NCI-H1105 (cell line): ENCODE measurements around the gene SFTA2.
"Not testable (repeated sequence)": the region's sequence is repeated elsewhere in the genome, so short reads cannot be mapped to it uniquely, and the experiment has no call there.

Experiments used
- DNase-seq: peaks from one replicate; lab custom pipeline; 2025; lab: John Stamatoyannopoulos, UW

The SFTA2 gene

DNA sequence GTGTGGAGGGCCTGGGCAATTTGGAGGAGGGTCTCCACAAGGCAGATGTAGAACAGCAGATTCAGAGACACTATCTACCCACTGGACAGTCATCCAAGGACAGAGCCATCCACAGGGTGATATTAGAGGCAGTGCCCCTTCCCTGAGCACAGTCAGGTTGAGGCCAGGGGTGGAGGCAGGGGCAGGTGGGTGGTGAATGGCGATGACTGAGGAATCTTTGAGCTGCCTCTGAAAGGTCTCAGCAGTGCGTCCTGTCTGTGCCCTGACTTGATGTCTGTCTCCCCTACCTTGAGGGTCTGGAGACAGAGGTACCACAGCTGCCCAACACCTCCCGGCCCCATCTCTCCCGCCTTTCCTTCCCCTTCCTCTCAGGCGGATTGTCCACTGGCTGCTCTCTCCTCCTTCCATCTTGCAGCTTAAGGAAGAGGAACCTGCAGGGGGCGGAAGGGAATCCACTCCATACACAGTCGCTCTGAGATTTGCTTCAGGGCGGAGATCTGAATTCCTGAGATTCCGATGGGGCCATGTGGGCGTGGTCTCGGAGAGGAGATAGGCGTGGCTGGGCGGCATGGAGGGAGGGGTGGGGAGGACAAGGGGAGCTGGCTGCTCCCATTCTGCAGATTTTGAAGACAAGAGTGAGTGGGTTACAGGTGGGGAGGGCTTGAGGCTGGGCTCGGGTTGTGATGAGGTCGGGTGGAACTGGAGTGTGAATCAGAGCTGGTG lies 10.5 kb upstream of the SFTA2 start:
- no peak for DNase-seq

DNA sequence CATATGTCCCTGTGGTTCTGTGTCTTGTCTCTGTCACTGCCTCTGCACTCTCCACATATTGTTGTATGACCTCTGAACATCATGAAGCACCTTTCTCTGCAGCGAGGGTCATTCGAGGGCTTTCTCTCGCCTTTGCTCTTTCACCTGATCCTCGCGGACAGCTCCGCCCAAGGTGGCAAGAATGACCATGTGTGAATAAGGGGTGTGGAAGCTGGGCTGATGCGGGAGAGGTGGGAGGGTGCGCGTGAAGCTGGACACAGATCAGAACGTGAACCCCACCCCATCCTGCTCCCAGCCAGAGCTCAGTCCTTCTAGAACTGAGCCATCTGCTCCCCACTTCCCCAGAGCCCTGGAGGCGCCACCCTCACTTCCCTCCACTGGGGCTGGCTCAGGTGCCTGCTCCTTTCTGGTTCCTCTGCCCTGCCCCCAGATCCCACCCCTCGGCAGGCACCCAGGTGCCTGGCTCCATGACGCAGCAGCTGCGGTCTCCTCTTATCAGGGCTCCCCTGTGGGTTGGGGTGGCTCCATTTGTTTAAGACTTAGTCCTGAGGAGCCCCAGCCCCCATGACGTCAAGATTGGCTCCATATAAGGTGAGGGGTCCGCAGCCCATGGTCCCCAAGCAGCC lies 8.5 kb upstream of the SFTA2 start, which contains the start of gene MUCL3:
TSS of gene MUCL3 (plus strand) at position 613 of the 626 bp plus-strand sequence. CDS start 27 bp downstream, outside the sequence.
- DNase-seq = no peak

DNA sequence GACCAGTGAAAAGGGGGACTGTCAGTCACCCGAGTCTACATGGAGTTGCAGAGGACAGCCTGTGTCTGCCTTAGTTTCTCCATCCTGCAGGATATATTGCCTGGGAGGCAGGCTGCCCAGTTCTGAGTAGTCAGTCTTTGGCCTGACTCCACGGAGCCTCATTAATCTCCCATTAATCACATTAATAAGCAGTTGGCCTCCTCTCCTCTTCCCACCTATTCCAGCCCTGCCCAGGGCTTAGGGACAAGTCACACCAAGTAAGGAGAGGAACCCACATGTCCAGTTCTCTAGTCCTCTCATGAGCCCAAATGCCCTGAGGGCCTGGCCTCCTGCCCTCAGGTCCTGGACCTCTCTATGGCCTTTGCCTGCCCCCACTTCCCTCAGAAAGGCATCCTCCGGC lies 7.5 kb upstream of the SFTA2 start:
- DNase-seq = no peak

DNA sequence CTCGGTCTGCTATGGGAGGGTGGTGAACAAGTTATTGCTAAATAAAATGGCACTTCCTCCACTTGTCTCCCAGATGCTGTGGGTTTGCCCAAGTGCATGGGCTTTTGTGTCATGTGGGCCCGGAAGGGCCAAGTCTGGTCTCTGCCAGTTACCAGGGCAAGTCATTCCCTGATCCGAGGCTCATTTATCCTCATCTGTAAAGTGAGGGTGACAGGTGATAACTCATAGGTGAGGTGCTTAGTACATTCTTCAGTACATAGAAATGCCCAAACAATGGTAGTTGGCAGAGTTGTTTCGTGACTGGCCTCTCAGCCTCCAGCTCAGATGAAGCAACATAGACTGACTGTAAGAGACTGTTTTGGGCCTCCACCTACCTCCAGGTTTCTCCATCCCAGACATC lies 6.8 kb upstream of the SFTA2 start:
- no peak for DNase-seq

DNA sequence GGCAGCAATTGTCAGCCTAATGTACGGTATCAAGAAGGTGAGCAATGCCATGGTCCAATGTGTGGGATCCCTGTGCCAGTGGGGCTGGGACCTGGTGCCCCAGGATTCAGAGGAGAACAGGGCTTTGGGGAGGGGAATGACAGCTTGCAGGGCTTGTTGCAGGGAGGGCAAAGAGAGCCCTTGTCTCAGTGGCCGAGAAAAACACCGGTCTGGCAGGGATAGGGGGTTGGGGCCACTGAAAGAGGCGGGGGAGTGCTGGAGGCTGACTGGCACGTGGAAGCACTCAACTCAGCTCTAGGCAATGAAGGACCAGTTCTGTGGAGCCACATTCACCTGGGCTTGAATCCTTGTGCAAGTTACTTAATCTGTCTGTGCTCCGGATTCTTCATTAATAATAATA lies 5.3 kb upstream of the SFTA2 start:
- DNase-seq = no peak

DNA sequence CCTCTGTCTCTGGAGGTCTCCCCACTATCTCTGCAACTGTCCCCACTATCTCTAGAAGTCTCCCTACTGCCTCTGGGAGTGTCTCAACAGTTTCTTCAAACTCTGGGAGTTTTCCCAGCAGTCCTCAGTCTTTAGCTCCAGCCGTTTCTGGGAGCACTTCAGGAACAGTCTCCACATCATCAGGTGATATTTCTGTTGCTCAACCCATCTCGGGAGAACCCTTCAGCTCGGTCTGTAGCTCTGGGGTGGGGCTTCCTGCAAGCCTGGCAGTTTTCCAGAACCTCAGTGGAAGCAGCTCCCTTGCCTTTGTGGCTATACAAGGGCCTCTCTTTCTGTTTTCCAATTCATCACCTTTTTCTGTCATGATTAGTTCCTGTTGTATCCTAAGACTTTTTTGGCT lies 3.0 kb upstream of the SFTA2 start:
- no peak for DNase-seq

DNA sequence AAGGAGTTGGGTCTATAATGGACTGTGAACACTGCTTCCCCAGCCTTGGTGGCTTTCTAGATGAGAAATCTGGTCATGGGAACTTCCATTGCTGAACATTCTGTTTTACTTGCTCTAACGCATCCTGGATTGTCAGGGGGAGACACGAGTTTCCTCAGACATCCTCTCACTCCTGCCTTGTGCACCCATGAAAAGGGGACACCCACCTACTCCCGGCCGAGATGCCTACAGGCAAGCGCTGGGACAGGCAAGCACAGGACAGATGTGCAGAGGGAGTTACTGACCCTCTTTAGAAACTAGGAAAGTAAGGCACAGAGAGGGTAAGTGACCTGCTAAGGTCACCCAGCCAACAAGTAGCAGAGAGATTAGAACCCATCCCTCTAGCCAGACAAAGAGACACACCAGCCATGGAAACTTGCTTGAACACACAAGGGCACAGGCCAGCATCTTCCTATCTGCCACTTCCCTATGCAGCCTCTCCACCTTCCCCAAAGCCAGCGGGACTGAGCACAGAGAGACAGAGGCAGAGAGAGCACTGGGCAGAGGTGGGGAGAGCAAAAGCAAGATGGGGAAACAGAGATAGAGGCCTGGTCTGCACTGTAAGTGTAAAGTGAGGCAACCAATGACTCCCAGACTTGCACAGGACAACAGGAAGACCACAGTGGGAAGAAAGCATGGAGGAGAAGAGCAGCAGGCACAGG lies 845 bp upstream of the SFTA2 start:
- DNase-seq = no peak

DNA sequence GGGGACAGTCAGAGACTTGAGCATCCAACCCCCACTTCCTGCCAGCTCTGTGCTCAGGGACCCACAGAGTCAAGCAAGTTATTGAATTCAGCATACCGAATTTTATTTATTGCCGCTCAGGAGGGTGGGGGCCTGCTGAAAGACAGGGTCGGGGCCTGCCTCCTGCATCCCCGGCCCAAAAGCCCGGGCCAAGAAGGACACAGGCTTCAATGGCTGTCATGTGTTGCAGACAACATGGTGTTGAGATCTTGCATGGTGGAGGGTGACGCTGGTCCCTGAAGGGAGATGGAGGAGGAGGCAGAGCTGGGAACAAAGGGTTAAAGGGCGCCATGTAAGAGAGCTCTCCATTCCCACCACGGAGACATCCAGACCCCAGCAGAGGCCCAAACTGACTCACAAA lies 698 bp downstream of the SFTA2 start:
- no peak for DNase-seq

DNA sequence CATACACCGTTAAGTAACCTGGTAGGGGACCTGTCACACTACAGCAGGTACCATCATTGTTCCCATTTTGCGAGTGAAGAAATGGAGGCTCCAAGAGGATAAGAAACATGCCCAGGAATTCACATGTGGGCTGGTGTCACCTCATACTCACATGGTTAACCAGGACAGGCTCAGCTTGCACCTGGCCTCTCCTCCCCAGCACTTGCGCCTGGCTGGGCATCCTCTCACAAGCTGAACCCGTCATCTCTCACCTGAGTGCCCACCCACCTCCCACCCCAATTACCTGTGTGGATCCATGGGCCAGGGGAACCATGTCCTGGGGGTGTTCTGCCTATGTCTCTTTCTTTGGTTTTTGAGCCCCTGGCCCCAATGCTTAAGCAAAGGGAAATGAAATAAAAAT lies 1.5 kb downstream of the SFTA2 start:
- no peak for DNase-seq

DNA sequence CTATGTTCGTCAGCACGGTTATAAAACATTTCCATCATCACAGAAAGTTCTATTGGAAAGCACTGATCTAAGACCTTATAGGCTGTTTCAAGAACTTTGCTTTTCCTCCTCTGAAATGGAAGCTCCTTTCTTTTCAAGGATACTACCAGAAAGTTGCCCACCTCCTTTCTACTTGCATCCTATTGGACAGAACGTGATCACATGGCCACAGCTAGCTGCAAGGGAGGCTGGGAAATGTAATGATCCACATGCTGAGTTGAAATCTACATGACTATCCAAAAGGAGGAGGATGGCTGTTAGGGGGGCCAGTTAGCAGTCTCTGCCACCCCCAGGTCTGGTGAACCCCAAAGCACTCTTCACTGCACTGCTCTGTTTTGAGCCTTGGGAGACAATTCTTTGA lies 3.3 kb downstream of the SFTA2 start:
- DNase-seq = no peak

DNA sequence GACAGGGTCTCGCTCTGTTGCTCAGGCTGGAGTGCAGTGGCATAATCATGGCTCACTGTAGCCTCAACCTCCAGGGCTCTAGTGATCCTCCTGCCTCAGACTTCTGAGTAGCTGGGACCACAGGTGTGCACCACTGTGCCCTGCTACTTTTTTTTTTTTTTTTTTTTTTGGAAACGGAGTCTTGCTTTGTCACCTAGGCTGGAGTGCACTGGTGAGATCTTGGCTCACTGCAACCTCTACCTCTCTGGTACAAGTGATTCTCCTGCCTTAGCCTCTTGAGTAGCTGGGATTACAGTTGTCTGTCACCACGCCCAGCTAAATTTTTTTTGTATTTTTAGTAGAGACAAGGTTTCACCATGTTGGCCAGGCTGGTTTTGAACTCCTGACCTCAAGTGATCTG lies 4.9 kb downstream of the SFTA2 start:
- DNase-seq = not testable (repeated sequence)

DNA sequence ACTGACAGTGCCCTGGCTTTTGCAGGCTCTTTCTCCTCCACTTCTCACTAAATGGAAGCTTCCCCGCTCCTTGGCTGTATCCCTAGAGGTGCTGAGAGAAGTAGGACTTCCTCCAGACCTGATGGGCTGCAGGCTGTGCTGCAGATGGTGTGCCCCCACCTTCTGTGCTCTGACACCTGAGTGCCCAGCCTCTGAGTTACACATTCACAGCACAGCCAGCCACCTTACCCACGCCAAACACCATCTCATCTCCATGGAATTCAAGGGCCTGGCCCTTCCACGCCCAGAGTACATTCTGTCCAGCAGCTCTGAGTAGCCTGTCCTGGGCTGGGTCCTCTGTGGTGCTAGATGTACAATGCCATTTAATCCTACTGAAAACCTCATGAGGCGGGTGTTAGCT lies 5.3 kb downstream of the SFTA2 start:
- DNase-seq = no peak

DNA sequence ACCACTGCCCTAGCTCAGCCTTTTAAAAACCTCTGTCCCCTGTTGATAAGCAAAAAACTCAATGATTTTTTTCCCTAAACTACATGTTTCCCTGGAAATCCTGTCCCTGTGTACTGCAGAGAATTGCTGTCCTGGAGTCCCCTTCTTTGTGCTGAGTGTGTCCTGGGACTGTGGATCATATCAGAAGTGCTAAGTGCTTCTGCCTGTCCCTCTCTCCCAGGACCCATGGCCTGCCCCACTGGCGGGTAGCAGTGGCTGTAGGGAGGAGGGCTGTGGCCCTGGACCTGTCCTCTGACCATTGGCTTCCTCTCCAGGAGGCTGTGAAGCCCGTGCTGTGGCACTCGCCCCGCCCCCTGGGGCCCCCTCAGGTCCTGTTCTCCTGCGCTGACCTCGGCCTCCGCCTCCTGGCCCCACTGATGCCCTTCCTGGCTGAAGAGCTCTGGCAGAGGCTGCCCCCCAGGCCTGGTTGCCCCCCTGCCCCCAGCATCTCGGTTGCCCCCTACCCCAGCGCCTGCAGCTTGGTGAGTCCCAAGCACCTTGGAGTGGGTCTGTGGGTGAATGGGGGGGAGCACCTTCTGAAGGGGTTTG lies 7.8 kb downstream of the SFTA2 start:
- not testable (repeated sequence) for DNase-seq

DNA sequence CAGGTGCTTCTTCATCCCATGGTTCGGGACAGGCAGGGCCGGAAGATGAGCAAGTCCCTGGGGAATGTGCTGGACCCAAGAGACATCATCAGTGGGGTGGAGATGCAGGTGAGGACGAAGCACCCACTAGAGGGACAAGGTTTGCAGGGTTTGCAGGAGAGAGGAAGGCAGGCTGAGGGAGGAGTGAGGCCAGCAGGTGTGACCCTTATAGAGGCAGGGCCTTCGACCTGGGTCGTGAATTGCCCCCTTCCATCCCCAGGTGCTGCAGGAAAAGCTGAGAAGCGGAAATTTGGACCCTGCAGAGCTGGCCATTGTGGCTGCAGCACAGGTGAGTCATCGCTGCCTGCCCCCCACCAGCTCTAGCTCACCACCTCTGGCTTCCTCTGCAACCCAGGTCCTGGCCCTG lies 9.5 kb downstream of the SFTA2 start:
- DNase-seq = no peak

DNA sequence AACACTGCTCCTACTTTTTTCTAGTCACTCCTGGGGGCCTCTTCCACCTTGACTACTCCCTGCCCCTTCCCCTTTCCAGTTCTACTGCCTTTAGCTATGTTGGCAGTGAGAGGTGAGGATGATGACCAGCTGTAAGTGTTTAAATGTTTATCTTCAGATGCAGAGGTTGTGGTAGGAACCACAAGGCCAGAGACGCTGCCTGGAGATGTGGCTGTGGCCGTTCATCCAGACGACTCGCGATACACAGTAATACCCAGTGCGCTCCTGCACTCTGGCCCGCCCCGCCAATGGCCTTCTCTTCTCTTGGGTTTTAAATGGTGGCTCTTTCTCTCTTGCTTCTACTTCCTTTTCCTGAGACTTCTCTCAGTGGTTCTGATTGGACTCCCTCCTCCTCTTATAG lies 13.3 kb downstream of the SFTA2 start:
- DNase-seq = no peak

DNA sequence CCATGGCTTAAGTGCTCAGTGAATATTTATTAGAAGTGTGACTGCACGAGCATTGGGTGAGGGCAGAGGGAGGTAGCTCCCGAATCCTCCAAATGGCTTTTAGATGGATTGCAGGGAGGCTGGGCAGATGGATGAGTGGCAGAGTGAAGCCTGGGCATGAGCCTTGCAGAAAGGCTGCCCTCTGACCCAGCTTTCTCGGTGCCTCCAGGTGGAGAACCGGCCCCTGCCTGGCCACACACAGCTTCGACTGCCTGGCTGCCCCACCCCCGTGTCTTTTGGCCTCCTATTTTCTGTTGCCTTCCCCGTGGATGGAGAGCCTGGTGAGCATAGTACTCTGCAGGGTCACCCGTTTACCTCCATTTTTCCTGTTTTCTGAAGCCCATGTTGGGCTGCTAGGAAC lies 14.5 kb downstream of the SFTA2 start:
- DNase-seq = no peak

DNA sequence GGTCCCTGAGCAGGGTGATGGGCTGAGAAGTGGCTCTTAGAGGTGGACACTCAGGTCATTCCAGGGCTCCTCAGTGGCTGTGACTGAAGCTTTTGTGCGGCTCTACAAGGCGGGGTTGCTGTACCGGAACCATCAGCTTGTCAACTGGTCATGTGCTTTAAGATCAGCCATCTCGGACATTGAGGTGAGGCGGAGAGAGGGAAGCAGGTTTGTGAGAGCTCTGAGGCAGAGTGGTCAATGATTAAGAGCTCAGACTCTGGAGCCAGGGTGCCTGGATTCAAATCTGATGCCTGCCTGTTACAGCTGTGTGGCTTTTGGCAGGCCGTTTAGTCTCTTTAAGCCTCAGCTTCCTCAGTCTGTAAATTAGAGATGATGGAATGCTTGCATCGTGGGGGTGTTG lies 14.9 kb downstream of the SFTA2 start:
- DNase-seq = no peak

DNA sequence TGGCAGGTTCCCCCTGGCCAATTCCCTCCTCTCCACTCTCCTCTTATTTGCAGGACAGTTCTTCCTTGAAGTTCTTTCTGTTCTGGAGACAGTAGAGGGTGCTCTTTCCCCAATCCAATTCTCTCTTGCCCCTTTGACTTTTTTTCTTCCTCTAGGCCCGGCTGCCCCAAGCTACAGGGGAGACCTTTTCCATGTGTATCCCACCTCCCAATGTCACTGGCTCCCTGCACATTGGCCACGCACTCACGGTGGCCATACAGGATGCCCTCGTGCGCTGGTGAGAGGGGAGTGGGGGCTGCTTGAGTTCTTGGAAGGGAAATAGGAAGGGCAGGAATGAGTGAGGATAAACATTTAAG lies 16.4 kb downstream of the SFTA2 start:
- DNase-seq = peak; percentile 27

DNA sequence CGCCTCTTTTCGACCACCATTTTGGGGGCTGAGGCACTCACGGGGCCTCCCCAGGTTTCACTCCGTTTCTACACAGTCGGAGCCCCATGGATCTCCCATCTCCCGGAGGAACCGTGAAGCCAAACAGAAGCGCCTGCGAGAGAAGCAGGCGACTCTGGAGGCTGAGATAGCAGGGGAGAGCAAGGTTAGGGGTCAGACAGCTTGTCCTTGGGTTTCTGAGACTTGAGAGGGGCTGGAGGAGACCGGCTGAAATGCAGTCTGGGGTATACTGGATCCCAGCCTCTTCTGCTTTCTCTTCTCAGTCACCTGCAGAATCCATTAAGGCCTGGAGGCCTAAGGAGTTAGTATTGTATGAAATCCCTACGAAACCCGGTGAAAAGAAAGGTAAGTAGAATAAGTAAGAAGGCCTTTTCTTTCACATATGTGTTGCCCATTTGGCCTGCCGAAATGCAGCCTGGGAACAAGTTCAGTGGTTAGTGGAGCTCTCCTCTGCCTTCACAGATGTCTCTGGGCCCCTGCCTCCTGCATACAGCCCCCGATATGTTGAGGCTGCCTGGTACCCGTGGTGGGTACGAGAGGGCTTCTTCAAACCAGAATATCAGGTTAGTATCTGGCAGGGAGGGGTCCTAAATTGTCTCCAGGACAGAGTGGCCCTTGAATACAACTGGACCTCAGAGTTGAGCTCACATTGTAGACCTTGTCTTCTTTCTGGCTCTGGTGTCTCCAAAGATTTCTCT lies 16.9 kb downstream of the SFTA2 start:
- DNase-seq = no peak

DNA sequence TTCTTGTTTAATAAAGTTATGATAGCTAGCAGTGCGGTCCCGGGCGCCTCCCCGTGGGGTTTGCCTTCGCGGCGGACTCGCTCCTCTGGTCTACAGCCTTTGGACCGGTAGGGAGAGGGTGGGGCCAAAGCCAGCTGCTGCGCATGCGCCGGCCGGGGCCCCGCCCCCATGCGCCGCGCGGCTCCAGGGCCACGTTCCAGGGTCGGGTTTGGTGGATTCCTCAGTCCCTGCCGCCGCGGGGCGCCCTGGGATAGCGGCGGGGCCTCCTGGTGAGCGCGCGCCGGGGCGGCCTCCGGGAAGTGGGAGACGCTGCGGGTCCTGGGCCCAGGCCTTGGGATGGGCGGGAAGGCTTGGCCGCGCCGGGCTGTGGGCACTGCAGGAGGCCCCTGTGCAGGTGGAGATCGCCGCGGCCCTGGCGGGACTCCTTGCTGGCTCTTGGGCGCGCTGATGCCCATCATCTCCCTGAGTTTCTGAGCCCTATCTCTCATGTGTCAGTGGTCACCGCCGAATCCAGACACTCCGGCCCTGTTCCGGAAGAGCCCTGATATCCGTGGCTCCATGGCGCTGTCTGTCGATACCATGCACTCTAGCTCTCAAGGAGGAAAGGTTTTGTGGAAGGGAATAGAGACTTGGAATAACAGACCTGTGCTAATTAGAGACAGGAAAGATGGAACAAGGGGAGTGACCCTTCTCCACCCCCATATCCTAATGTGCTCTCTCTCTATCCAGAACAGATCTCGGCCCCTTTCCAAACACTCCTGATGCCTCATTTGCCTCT lies 17.7 kb downstream of the SFTA2 start, which contains the start of gene VARS2:
TSS of gene VARS2 (plus strand) at position 163 of the 778 bp plus-strand sequence. CDS start at position 762, 599 bp downstream.
- peak; percentile 87 for DNase-seq

DNA sequence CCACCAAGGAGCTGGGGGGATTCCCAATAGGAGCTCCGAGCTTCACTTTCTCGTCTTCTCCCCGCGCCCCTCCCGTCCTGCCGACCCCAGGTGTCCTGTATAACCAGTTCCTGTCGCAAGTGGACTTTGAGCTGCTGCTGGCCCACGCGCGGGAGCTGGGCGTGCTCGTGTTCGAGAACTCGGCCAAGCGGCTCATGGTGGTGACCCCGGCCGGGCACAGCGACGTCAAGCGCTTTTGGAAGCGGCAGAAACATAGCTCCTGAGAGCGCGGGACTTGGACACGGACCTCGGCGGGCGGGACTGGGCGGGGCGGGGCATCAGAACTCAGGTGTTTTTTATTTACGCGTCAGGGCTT lies 18.3 kb downstream of the SFTA2 start:
- DNase-seq = no peak
